HPDE6-E6E7 (cell line): ENCODE results near the gene MAD1L1.
"Not testable (repeated sequence)": the region's sequence is repeated elsewhere in the genome, so short reads cannot be mapped to it uniquely, and the experiment has no call there.

ENCODE experiments used
- DNase-seq: peaks from one replicate; pipeline ENCODE4 v3.0.0; 2011; ENCODE audit warnings: missing footprints; ENCODE audit errors: extremely low spot score

Gene MAD1L1

DNA sequence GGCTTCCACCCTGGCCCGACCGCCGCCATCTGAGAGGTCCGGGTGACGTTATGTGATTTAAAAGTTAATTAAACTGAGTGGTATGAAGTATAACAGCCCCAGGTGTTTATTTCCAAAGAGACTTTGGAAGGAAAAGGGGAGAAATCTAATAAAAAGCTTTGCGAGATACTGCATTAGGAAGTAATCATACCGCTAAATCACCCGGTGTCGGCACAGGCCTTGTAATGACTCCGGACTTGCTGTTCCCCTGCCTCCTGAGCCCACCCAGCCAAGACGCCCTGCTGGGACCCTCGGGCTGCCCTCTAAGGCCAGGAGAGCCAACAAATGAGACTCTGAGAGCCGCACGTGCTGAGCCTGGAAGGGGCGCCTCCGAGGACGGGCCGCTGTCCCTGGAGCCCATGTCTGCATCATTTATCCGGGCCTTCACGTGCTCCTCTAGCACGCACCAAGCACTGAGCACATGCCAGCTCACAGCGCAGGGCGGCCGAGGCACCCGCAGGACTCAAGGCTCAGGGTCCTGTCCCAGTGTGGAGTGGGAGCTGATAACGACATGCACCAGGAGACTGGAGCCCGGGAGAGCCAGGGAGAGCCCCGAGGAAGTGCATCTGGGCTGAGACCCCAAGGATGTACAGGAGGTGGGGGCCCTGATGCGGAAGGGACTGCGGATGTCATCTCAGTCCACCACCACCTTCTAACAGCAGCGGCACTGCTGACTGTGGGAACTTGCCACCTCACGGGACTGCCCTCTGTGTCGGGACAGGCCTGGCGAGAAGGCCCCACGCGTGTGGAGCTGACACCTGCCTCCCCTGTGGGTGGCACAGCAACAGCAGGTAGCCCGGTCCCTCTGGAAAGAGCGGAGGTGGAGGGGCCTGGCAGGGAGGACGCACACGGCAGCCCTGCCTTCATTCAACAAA lies 380.0 kb downstream of the MAD1L1 start:
- no peak for DNase-seq

DNA sequence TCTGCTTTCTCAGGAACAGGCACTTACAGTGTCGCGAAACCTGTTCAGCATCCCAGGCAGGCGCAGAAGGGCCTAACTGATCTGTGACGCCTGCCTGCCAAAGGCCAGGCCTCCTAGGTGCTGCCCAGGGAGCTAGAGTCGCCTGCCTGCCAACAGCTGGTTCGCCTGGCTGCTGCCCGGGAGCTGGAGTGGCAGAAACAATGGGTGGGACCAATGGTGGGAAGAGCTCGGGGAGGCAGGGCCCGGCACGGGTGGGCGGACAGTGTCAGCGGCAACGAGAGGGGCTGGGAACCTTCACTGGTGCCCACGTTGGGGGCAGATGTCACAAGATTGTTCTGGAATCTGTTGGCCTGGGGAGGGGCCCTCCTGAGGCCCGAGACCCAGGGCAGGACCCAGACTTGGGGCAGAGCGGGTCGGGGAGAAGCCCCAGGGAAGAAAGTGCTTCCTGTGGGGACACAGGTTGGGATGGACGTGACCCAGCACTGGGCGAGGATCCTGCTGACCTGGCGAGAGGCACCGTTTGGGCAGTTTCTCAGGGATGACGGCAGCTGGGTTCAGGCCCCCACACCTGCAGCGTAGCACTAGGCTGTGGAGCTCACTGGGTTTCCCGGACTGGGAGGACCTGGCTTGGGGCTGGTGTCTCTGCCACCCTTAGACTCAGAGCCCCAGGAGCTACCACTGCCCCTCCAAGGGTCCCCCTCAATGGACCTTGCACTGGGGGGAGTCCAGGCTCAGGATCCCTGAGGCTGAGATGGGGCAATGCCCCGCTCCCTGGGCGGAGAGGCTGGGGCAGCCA lies 380.8 kb downstream of the MAD1L1 start:
- DNase-seq = no peak

DNA sequence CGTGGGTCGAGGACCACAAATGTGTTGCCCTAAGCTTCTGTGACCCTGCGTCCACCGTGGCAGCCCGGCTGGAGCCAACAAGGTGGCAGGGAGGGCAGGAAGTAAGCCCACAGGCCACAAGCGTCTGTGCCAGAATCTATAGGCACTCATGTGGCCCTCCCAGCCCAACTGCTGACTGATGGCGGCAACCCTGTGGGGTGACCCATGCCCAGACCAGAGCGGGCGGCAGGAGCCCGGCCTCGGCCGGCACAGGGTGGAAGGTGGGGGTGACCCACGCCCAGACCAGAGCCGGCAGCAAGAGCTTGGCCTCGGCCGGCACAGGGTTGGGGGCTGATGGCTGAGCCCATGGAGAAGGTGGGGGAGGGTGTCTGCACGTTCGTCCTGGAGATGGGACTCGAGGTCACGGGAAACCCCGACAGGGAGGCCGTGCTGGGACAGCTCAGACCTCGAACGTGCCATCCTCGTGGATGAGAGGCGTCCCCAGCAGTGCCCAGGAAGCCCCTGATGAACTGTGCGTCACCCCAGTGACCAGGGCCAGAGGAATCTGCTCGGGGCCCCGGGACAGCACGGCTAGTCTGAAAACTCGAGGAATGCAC lies 381.7 kb downstream of the MAD1L1 start:
- no peak for DNase-seq

DNA sequence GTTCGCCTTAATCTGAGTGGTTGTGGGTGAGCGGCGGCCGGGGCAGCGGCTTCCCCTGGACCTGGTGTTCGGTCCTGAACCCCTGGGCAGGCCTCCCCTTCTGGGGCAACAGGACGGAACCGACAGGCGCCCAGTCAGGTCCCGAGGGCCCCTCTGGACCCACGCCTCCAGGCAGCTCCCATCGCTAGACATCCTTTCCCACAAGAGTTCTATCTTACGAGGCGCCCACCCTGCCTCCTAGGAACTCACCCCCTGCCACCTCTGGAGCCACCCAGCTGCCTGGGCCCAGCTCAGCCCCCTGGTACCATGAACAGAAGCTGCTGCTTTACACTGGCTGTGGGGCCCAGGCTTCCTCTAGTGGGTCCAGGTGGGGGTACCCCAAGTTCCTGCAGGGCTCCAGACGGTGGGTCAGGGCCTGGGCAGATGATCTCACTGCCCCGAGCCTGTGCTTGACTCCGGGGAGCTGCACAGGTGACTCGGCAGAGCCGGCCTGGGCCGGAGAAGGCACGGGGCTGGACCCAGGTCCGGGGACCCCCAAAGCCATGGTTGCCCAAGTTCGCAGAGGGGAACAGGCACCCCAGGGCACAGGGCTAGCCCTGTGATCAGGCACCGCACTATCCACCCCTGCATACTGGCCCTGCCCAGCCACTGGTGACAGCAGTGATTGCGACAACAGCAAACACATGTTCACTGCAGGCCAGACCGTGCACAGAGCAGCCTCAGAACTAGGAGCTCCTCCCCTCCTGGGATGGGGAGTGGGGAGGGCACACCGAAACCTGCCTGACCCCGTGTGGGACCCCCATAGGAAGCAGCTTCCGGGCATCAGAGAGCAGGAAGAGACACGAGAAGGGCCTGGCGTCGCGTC lies 382.4 kb downstream of the MAD1L1 start:
- DNase-seq = no peak

DNA sequence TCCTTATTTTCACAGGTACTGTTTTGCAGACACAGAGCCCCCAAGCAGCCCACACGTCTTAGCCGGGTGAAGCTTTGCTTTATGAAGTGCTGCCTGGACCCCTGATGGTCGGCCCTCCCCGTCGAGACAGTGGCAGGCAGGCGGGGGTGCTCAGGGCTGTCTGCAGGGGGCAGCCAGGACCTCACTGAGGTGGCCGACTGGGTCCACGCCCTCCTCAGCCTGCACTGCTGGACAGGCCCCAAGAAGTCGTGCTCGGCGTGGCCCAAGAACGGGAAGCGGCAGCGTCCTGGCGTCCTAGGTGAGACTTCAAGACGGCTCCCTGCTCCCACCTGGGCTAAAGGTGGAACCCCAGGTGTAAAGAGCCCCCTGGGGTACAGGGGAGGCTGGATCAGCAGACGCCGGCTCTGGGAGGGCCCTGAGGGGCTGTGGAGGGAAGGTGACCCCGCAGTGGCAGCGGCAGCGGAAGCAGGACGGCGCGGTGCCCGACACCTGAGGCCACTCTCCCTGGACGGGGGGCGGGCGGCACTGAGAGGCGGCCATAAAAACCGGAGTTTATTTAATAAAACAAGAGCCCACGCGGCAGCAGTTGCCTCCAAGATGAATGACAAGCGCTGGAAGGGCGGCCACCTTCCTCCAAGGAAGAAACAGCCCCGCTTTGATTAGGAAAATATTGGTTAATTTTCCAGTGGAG lies 383.2 kb downstream of the MAD1L1 start:
- DNase-seq = no peak

DNA sequence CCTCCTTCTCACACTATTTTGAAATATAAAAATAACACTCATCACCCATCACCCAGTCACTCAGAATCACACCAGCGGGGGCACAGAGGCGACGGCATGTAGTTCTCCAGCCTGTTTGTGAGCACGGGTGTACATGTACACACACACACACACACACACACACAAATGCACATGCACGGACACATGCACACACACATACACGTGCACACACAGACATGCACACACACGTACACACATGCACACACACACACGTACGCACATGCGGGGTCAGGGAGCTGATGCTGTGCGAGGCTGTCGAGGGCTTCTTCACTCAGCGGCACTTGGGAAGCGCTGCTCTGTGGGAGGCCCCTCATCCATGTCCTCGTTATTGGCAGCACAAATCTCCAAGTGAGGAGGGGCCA lies 383.8 kb downstream of the MAD1L1 start:
- DNase-seq = no peak

DNA sequence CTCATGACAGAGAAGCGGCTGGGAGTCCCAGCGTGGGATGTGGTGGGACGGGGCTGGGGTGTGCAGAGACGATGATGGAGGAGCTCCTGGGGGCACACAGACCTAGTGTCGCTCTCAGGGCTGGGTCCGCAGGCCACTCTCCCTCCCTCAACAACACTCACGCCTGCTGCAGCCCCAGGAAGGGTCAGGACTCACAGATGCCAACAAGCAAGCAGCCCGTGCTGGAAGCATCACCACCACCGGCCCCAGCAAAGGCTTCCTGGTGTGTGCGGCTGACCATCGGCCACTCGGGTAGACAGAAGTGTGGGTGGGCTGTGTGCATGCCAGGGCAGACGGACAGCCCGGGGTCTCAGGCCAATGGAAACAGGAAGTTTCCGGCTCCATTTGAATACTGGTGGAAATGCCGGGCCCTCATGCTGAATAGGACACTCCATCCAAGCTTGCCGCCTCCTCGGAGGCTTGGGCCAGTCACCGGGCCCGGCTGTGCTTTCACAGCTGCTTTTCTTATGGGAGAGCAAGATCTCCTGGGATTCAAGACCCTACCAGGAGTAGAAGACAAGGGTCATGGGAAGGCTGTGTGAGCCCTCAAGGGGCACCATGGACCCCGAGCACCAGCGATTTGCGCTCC lies 384.6 kb downstream of the MAD1L1 start:
- DNase-seq = no peak

DNA sequence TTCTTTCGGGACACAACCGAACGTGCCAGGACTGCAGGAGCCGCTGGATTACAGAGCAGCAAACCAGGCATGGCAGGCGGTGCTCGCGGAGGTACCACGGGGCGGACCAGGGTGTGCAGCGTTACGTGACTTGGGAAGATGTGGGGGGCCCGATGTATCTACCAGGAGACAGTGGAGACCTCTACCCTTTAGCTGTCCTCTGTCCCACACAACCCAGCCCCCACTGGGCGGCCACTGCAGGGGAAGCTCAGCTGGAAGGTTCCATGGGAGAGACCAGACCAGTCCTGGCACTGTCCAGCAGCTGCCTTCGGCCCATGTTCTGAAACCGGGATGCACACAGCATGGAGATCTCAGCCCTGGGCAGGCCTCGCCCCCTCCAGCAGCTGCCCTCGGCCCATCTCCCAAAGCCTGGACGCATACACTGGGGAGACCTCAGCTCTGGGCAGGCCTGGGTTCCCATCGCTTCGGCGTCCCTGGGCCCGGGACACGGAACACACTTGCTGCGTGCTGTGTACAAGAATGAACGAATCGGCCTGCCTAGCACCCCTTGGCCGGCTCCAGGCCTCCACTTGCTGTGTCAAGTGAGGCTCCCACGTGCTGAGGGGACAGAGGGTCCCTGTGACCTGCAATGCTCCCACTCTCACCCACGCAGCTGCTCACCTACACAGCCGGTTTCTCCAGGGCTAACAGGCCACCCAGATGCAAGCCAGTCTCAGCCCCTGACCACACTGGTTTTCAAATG lies 385.3 kb downstream of the MAD1L1 start:
- DNase-seq = no peak

DNA sequence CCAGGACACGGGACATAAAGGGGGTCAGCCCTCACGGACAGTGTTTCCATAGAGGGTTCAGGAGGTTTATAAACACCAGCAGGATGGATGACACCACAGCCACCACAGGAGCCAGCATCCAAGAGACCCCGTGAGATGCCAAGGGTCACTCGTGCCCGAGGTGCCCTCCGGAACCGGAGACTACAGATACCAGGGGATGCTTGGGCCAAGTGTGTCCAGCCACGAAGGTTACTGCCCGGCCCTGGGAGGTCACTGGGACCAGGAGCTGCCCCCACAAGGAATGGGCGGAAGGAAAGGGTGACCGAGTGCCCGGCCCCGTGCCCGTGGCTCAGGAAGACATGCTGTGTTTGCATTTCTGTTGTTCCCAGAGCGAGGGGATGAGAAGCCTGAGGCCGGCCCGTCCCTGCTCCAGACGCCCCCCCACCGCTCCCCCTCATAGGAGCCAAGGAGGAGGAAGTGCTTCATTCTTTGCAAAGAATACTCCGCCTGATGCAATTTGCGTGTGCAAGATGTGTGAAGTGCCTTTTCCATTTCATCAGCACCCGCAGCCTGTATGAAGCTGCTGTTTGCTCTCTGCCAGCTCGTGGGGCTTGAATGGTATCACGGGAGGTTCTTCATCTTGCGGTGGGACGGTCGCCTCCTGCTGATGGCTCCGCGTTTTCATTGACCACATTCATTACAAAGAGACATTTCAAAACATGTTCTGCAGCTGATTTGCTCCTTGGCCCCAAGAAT lies 386.2 kb downstream of the MAD1L1 start:
- DNase-seq = no peak

DNA sequence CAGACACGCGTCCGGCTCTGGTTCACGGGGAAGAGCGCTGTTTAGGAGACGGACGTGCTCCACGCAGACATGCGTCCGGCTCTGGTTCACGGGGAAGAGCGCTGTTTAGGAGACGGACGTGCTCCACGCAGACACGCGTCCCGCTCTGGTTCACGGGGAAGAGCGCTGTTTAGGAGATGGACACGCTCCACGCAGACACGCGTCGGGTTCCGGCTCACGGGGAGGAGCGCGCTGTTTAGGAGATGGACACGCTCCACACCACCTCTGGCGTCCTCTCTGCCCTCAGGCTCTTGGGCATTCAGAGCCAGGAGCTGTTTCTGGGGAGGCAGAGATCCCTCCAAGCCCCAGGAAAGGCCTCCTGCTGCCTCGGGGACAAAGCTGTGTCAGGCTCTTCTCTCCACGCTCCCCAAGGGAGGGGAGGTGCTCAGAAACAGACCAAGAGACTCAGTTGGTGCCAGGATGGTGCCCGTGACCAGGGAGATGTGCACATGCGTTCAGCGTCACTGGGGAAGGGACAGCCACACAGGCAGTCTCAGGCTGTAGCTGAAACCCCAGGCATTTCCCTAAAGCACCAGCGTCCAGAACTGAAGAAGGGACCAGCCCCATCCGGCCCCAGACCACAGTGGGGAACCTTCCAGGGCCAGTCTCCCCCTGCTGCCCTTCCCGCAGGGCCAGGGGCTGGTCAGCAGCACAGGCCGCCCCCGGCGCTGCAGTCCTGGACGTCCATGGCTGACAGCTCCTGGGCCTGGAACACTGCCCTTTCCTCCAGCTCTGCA lies 387.0 kb downstream of the MAD1L1 start:
- DNase-seq = no peak

DNA sequence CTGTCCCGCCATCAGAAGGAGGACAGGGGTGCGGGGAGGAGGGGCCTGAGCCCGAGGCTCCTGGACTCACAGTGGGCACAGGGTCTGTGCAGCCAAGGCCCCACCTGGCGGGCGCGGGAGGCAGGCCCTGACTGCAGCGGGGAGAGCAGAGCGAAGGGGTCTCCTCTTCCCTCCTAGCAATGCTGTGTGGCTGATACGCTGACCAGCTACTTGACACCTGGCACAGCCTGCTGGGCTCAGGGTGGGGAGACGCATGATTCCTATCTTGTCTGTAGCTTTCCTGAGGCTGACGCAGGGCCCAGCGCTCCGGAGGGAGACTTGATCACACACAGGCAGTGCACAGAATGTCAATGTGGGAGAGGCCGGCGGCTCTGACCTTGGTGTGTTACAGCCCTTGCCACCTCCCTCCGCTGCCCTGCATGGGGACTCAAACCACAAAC lies 387.8 kb downstream of the MAD1L1 start:
- DNase-seq = no peak

DNA sequence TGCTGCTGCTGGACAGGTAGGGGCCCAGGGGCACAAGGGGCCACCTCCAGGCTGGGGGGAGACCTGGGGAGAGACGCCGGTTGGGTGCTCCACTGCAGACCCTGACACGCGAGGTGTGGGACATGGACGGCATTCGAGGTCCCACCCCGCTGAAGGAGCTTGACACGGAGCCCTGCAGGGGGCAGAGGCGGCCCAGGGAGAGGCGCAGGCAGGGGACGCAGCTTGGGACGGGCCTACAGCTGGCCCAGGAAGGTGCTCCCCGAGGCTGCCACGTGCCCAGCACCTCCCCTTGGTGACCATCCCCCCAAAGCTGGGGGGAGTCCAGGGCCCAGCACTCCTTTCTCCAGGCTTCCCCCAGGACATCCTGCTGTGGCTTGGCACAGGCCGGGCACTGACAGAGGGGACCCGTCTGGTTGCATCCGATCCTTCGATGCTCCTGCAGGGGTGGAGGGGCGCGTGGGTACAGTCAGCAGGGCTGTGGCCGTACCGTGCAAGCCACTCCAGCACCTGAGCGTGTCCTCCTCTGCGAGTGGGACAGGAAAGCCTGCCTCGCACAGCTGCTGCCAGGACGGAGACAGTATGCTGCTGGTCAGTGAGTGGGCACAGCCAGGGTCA lies 388.3 kb downstream of the MAD1L1 start:
- no peak for DNase-seq

DNA sequence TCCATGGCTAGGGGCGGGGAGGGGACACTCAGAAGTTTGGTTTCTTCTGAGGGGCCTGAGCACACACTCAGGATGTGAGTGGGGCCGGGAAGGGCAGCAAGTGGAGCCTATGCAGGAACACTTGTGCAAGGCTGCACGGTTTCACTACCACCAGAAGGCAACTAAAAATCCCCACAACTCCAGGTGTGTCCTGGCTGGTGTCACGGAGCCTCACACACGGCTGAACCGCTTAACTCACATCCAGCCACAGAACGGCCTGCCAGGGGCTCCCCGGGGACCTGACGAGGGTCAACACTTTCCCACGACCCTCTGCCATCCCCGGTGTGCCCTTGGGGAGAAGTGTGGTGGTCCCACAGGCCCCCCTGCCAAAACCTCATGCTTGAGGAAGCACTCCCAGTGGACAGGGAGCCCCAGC lies 388.8 kb downstream of the MAD1L1 start:
- no peak for DNase-seq

DNA sequence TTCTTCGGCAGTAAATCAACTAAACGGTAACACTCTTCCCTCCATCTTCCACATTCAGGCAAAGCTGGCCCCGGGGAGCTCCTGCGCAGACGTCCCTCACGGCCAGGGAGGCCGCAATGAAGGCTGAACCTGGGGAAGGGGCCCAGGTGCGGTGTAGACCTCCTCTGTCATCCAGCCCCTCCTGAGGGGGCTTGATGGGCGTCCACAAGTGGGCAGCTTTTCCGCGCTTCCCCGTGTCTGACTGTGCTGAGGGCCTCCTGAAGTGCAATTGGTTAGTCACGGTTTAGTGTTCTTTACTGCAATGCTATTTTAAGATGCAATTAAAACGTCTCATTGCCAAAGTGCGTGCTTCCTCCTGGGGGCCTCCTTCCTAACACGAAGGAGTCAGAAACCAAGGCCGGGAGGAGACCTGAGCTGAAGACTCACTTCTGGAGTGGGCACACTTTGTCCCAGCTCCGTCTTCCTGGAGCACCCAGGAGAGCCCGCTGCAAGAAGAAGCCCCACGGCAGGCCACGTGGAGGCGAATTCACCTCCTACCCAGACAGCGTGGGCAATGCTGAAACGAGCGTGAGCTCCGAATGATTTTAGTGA lies 389.4 kb downstream of the MAD1L1 start:
- DNase-seq = no peak

DNA sequence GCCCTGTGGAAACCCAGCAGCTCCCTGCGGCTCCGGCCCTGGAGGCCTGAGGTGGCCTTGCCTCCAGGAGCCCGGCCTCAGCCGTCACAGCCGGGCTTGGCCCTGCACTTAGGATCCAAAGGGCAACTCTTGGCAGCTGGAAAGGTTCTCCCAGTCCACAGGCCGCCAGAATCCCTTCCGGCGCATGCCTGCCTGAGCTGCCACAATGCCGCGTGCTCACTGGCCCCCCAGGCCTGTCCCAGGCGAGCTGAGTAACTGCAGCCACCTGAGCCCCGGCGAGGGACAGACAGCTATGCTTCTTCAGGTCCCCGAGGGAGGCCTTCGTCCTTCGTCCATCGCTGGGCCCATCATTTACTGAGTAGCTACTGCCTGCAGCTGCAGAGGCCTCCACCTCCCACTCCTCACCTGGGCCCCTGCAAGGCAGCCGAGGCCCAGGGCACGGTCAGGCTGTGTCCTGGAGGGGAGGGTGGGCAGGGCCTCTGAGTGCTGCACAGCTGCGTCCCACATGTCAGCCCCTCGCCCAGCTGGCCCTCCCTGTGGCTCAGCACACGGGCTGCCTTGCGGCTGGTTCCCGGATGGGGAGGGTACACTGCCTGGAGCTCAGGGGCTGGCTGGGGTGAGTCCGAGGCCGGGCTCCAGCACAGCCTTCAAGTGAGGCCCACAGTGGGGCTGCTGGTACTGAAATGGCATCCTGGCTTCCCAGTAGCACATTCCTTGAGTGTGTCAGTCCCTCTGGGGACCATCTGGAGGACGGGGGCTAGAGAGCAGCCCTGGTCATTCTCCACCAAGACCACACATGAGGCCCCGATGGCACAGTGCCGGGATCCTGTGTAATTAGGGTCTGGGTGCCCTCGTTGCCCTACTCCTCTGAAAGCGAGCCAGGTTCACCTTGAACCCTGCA lies 390.2 kb downstream of the MAD1L1 start:
- no peak for DNase-seq

DNA sequence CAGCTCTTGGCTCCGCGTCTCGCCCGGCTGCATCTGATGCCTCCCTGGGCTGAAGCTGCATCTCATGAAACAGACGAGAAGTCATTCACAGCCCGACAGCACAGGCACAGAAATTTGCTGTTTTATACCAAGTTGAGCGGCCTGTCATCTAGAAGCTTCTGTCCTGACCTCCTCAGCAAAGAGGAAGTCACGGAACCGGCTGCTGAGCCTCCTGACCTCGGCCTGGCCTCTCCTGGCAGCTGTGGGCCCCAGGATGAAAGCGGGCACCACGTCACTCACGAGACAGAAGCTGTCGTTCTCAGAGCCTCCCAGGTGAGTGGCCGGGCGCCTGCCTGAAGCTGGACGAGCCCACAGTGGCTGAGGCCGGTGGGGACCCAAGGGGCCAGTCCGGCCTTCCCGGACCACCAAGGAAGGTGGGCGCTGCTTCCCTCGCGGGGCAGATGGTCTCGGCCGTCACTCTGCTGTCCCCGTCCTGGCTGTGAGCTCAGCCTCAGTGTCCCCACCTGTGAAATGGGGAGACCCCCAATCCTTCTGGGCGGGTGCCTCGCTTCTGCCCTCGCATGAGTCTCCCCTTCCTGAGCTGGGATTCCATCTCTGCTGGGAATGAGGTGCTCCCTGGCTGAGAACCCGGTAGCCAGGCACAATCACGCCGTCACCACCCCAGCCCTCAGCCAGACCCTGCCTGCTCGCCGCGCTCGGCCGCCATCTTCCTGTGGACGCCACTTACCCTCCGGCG lies 391.3 kb downstream of the MAD1L1 start:
- not testable (repeated sequence) for DNase-seq
